GM12878 (cell line): ENCODE measurements around the gene PLEKHH2. TPM values are rescaled to one million over a fixed set of nuclear protein-coding genes. Genes with fewer than 3 reads are reported as not detected.

Experiments
- ATAC-seq: fragments of 200-7000 bp; cut with Tn5 transposase; 3 replicates; pipeline ENCODE4 v1.9.1; 2020; ENCODE audit warnings: mild to moderate bottlenecking, moderate library complexity
- BruUV-seq: library from RNA; stranded (reverse); fragments of 400-500 nt; replicated peaks from 2 replicates; lab custom pipeline; 2021; lab: Mats Ljungman, UMichigan
- CTCF ChIA-PET: fragments of 300-600 bp; sonication (Branson Sonifier 250); formaldehyde crosslinking; extraction: SDS; loops from one replicate; lab custom pipeline; 2021; ENCODE audit warnings: inconsistent platforms; lab: Yijun Ruan, JAX
- POLR2A ChIA-PET: fragments of 350-600 bp; formaldehyde crosslinking; extraction: SDS; loops from one replicate; lab custom pipeline; 2021; ENCODE audit warnings: inconsistent platforms; lab: Charles Lee
- RAD21 ChIA-PET: fragments of 300-600 bp; sonication (Branson Sonifier 250); formaldehyde crosslinking; loops from one replicate; lab custom pipeline; 2023; ENCODE audit warnings: antibody characterized with exemption; ENCODE audit not compliant: unreplicated experiment; lab: Charles Lee
- SMC1A ChIA-PET: fragments of 300-600 bp; sonication (Branson Sonifier 250); formaldehyde crosslinking; loops from one replicate; lab custom pipeline; 2023; ENCODE audit not compliant: unreplicated experiment, uncharacterized antibody; lab: Charles Lee
- DNase-seq: peaks from one replicate; pipeline ENCODE4 v3.0.0-alpha.2; 2011; ENCODE audit warnings: low read depth, low spot score
- FAIRE-seq: peaks from 3 replicates; lab custom pipeline; 2011; peaks lifted over from hg19 to GRCh38; lab: Jason Lieb, UNC
- H2AFZ ChIP-seq: 2 replicates; pipeline ENCODE4 v1.6.0; 2011; ENCODE audit warnings: low read depth, low read length, control low read depth; ENCODE audit not compliant: control insufficient read depth
- H3K27ac ChIP-seq: 2 replicates; pipeline ENCODE4 v1.5.1; 2011; ENCODE audit warnings: control low read depth; ENCODE audit not compliant: control insufficient read depth, insufficient read depth
- H3K27me3 ChIP-seq, 2 experiments: replicated peaks in 1 of 2; 2 replicates each; pipeline versions ENCODE4 v1.6.0 to v1.6.1; 2011; ENCODE audit warnings: low read length in 1 of 2; ENCODE audit not compliant: control insufficient read depth in 2 of 2, insufficient read depth in 2 of 2
- H3K36me3 ChIP-seq, 2 experiments: 2 replicates each; pipeline ENCODE4 v1.5.1; 2011; ENCODE audit warnings: low read length in 1 of 2; ENCODE audit not compliant: control insufficient read depth in 2 of 2, insufficient read depth in 2 of 2
- H3K4me1 ChIP-seq: 2 replicates; pipeline ENCODE4 v1.6.1; 2011; ENCODE audit warnings: mild to moderate bottlenecking, low read length, moderate library complexity, mixed read lengths; ENCODE audit not compliant: control insufficient read depth, insufficient read depth
- H3K4me2 ChIP-seq: 2 replicates; pipeline ENCODE4 v1.6.0; 2011; ENCODE audit warnings: control low read depth; ENCODE audit not compliant: control insufficient read depth, insufficient read depth
- H3K4me3 ChIP-seq: fragments of 200-600 bp; sonication (generic); 2 replicates; pipeline ENCODE4 v1.5.1; 2016
- H3K79me2 ChIP-seq: 2 replicates; pipeline ENCODE4 v1.6.0; 2011; ENCODE audit warnings: low read length; ENCODE audit not compliant: control insufficient read depth, insufficient read depth
- H3K9ac ChIP-seq: 2 replicates; pipeline ENCODE4 v1.8.0; 2011; ENCODE audit warnings: low read length, control low read depth, mixed read lengths; ENCODE audit not compliant: control insufficient read depth, insufficient read depth
- H3K9me3 ChIP-seq: replicated peaks from 3 replicates; pipeline ENCODE4 v1.5.1; 2011; ENCODE audit warnings: mild to moderate bottlenecking, low read length; ENCODE audit not compliant: control insufficient read depth, insufficient read depth
- H4K20me1 ChIP-seq: 2 replicates; pipeline ENCODE4 v1.6.0; 2011; ENCODE audit not compliant: control insufficient read depth, insufficient read depth
- HDAC2 ChIP-seq: fragments of 200-600 bp; sonication (generic); IDR thresholded peaks from 2 replicates; pipeline ENCODE4 v1.6.1; 2017
- HDGF ChIP-seq: fragments of 450-650 bp; IDR thresholded peaks from 2 replicates; pipeline ENCODE4 v1.6.1; 2016; ENCODE audit warnings: antibody characterized with exemption
- IKZF1 ChIP-seq: fragments of 450-650 bp; conservative IDR thresholded peaks from 2 replicates; pipeline ENCODE4 v1.6.1; 2017; ENCODE audit warnings: antibody characterized with exemption, mild to moderate bottlenecking
- JUNB ChIP-seq: IDR thresholded peaks from 2 replicates; pipeline ENCODE4 v1.6.1; 2016; ENCODE audit warnings: antibody characterized with exemption, mild to moderate bottlenecking
- KDM1A ChIP-seq: fragments of 200-600 bp; sonication (generic); IDR thresholded peaks from 2 replicates; pipeline ENCODE4 v1.6.1; 2016; ENCODE audit warnings: borderline replicate concordance
- MYB ChIP-seq: fragments of 150-350 bp; IDR thresholded peaks from 2 replicates; pipeline ENCODE4 v1.6.1; 2014; ENCODE audit warnings: mild to moderate bottlenecking, low read depth, low read length, borderline replicate concordance
- PBX3 ChIP-seq: IDR thresholded peaks from 2 replicates; pipeline ENCODE4 v1.6.1; 2011; ENCODE audit warnings: mild to moderate bottlenecking, low read depth, low read length, moderate library complexity; ENCODE audit not compliant: insufficient replicate concordance
- REST ChIP-seq: IDR thresholded peaks from 2 replicates; pipeline ENCODE4 v1.6.1; 2012; ENCODE audit warnings: mild to moderate bottlenecking, low read depth, low read length
- RFX5 ChIP-seq: IDR thresholded peaks from 2 replicates; pipeline ENCODE4 v1.6.1; 2011; ENCODE audit warnings: low read depth, low read length, improper control_type of control experiment
- SMAD1 ChIP-seq: fragments of 450-650 bp; IDR thresholded peaks from 2 replicates; pipeline ENCODE4 v1.6.1; 2018; ENCODE audit warnings: mild to moderate bottlenecking, low read depth; ENCODE audit not compliant: partially characterized antibody
- SMAD5 ChIP-seq: IDR thresholded peaks from 2 replicates; pipeline ENCODE4 v1.6.1; 2016; ENCODE audit warnings: antibody characterized with exemption, low read depth
- SPI1 ChIP-seq: IDR thresholded peaks from 2 replicates; pipeline ENCODE4 v1.6.1; 2011; ENCODE audit warnings: low read depth, mild to moderate bottlenecking, low read length, moderate library complexity, borderline replicate concordance; ENCODE audit not compliant: insufficient read depth
- TCF3 ChIP-seq: IDR thresholded peaks from 2 replicates; pipeline ENCODE4 v1.6.1; 2012; ENCODE audit warnings: low read depth, mild to moderate bottlenecking, low read length, borderline replicate concordance; ENCODE audit not compliant: insufficient read depth
- USF2 ChIP-seq: IDR thresholded peaks from 2 replicates; pipeline ENCODE4 v1.6.1; 2011; ENCODE audit warnings: low read depth, low read length, improper control_type of control experiment, borderline replicate concordance
- ZNF217 ChIP-seq: fragments of 450-650 bp; IDR thresholded peaks from 2 replicates; pipeline ENCODE4 v1.6.1; 2017; ENCODE audit warnings: antibody characterized with exemption, mild to moderate bottlenecking
- ZNF592 ChIP-seq: fragments of 450-650 bp; IDR thresholded peaks from 2 replicates; pipeline ENCODE4 v1.6.1; 2017; ENCODE audit warnings: mild to moderate bottlenecking, moderate library complexity
- ZZZ3 ChIP-seq: IDR thresholded peaks from 2 replicates; pipeline ENCODE4 v1.6.1; 2011; ENCODE audit warnings: low read depth; ENCODE audit not compliant: control insufficient read depth, insufficient read length
- WGBS: methylation state at CpG from one replicate; pipeline ENCODE4 v1.1.6; 2016; ENCODE audit warnings: low lambda C conversion rate; ENCODE audit not compliant: insufficient replicate concordance, insufficient coverage; ENCODE audit errors: missing lambda C conversion rate; 5-methylcytosine and 5-hydroxymethylcytosine counted together
- in situ Hi-C: fragments of 300-500 bp; cut with MboI; formaldehyde crosslinking; loops from 9 replicates; pipeline ENCODE4 v1.14.3; 2018; ENCODE audit warnings: mixed read lengths
- intact Hi-C: fragments of 100-400 bp; cut with micrococcal nuclease; formaldehyde crosslinking; loops from one replicate; pipeline ENCODE4 v1.14.2; 2022; ENCODE audit not compliant: unreplicated experiment
- polyA plus RNA-seq, 11 experiments: library from polyadenylated mRNA; depleted of rRNA in 4 of 11; unstranded in 6 of 11; stranded (reverse) in 5 of 11; fragments of >200 nt; fragmentation: Nextera tagmentation in 4 of 11; fragmentation: Illumina TruSeq in 1 of 11; extraction: Ambion mirVana in 4 of 11; extraction: Trizol in 1 of 11; gene quantifications; 1 replicate in 1 of 11; 2 replicates in 10 of 11; pipeline versions ENCODE4 v1.2.1 to v1.2.3, GENCODE V29; 2011 to 2016; ENCODE audit warnings: inconsistent platforms in 2 of 11, missing spikeins in 2 of 11, low read depth in 1 of 11
- total RNA-seq, 4 experiments: library from RNA; depleted of rRNA in 3 of 4; stranded (reverse); fragments of >200 nt in 3 of 4; fragmentation: Illumina TruSeq in 1 of 4; extraction: Trizol in 1 of 4; gene quantifications; 2 replicates each; pipeline versions ENCODE4 v1.2.1 to v1.2.3, GENCODE V29; 2013 to 2021

Gene PLEKHH2
- total and polyA plus RNA-seq, 10 of the 15 experiments (the other 5 are each of a cell fraction or from before 2014, with no cell fraction given): not detected

GRCh38 chr2:43766006-43766405 lies 128.9 kb downstream of the PLEKHH2 start:
- ChIA-PET CTCF (no interaction called here), SMC1A (no interaction called here), POLR2A (no interaction called here), RAD21 (no interaction called here)
- Histone ChIP-seq H3K4me3 (no peak overlapping the region), H3K4me2 (no peak overlapping the region), H3K36me3 (no peaks in the 10 kb centered on the region), H3K79me2 (no peaks in the 10 kb centered on the region), H3K27ac (no peak overlapping the region), H4K20me1 (no peaks in the 10 kb centered on the region), H3K9ac (no peak overlapping the region), H3K9me3 (no peaks in the 10 kb centered on the region), H3K4me1 (no peaks in the 10 kb centered on the region), H3K27me3 (no peaks in the 10 kb centered on the region), H2AFZ (no peak overlapping the region)
- TF ChIP-seq SPI1 (no peak), USF2 (no peak), KDM1A (no peak), SMAD1 (no peak), ZNF592 (no peak), HDAC2 (no peak), IKZF1 (no peak), ZNF217 (no peak), TCF3 (no peak), HDGF (no peak), RFX5 (no peak), SMAD5 (no peak), REST (no peak), PBX3 (no peak), JUNB (no peak), MYB (no peak), ZZZ3 (no peak)
- FAIRE-seq: no peak
- 67% methylated on average over 4 of the region's 4 CpGs for WGBS
- intact Hi-C loops: no loop called here
- no peak for ATAC-seq
- DNase-seq: no peak
- in situ Hi-C loops: no loop called here
- no TSS peak for BruUV-seq
